K562 (cell line): ENCODE results near the gene SHB. TPM values are rescaled to one million over a fixed set of nuclear protein-coding genes. Genes with fewer than 3 reads are reported as not detected.

Experiments used
- BHLHE40 ChIP-seq: IDR thresholded peaks from 2 replicates; pipeline ENCODE4 v1.6.1; 2011; ENCODE audit warnings: low read length, improper control_type of control experiment
- CHAMP1 ChIP-seq: fragments of 450-650 bp; IDR thresholded peaks from 2 replicates; pipeline ENCODE4 v1.6.1; 2016; ENCODE audit warnings: mild to moderate bottlenecking
- CHD7 ChIP-seq: fragments of 200-600 bp; sonication (generic); IDR thresholded peaks from one replicate; pipeline ENCODE4 v1.6.1; 2012; ENCODE audit warnings: mild to moderate bottlenecking, low read depth, low read length, inconsistent platforms
- HNRNPUL1 ChIP-seq: fragments of 200-400 bp; formaldehyde crosslinking; IDR thresholded peaks from 2 replicates; pipeline ENCODE4 v1.6.1; 2017; ENCODE audit warnings: low read length
- KDM1A ChIP-seq, 2 experiments: fragments of 450-650 bp; IDR thresholded peaks; 2 replicates each; pipeline ENCODE4 v1.6.1; 2016; ENCODE audit warnings: mild to moderate bottlenecking in 2 of 2
- KLF10 ChIP-seq: fragments of 250-450 bp; sonication (Bioruptor Pico); IDR thresholded peaks from 2 replicates; pipeline ENCODE4 v1.6.1; 2021; ENCODE audit warnings: matching md5 sums
- MEIS2 ChIP-seq: fragments of 450-650 bp; IDR thresholded peaks from 2 replicates; pipeline ENCODE4 v1.6.1; 2014; ENCODE audit warnings: mild to moderate bottlenecking; ENCODE audit not compliant: partially characterized antibody
- MNT ChIP-seq, 2 experiments: fragments of 450-650 bp; conservative IDR thresholded peaks; 2 replicates each; pipeline ENCODE4 v1.6.1; 2017; ENCODE audit warnings: mild to moderate bottlenecking in 2 of 2, moderate library complexity in 2 of 2
- POLR2A ChIP-seq: fragments of 450-650 bp; conservative IDR thresholded peaks from 2 replicates; pipeline ENCODE4 v1.6.1; 2016
- SMARCC2 ChIP-seq: fragments of 450-650 bp; IDR thresholded peaks from 2 replicates; pipeline ENCODE4 v1.6.1; 2017; ENCODE audit warnings: antibody characterized with exemption, moderate library complexity, mild to moderate bottlenecking, low read depth
- SPI1 ChIP-seq: IDR thresholded peaks from 2 replicates; pipeline ENCODE4 v1.6.1; 2011; ENCODE audit warnings: low read depth, low read length, control low read depth, borderline replicate concordance
- ZFP1 ChIP-seq: fragments of 450-650 bp; formaldehyde crosslinking; IDR thresholded peaks from 2 replicates; pipeline ENCODE4 v1.4.0; 2020; ENCODE audit warnings: mild to moderate bottlenecking, mixed read lengths
- polyA plus RNA-seq, 8 experiments: library from polyadenylated mRNA; depleted of rRNA in 4 of 8; stranded (reverse) in 5 of 8; unstranded in 3 of 8; fragments of >200 nt; fragmentation: Nextera tagmentation in 2 of 8; fragmentation: Illumina TruSeq in 1 of 8; extraction: Ambion mirVana in 2 of 8; extraction: Trizol in 1 of 8; gene quantifications; 2 replicates each; pipeline versions ENCODE4 v1.2.1 to v1.2.3, GENCODE V29; 2011 to 2014; ENCODE audit warnings: inconsistent platforms in 1 of 8, missing spikeins in 1 of 8
- total RNA-seq, 7 experiments: library from RNA; depleted of rRNA in 6 of 7; stranded (reverse); fragments of >200 nt in 6 of 7; fragmentation: Illumina TruSeq in 2 of 7; extraction: Trizol in 2 of 7; gene quantifications; 2 replicates each; pipeline versions ENCODE4 v1.2.1 to v1.2.3, GENCODE V29; 2011 to 2021; ENCODE audit warnings: low replicate concordance in 1 of 7

The SHB gene
- total and polyA plus RNA-seq, 9 of the 15 experiments (the other 6 are each of a cell fraction or from before 2014, with no cell fraction given), result 0.78 to 16.0 (median 5.3) TPM

- TF ChIP-seq CHD7, result no peak
- no peak for TF ChIP-seq CHAMP1
- peak; percentile 10 for TF ChIP-seq MEIS2
- TF ChIP-seq SMARCC2, result peak; percentile 74; the same call in 1 of the 2 replicates
- no peak for TF ChIP-seq ZFP1
- no peak for TF ChIP-seq SPI1
- TF ChIP-seq KDM1A (IDR thresholded peaks at IDR 0.05), result peak; percentile 97 to 99
- no peak for TF ChIP-seq KLF10 (CRISPR knock-in tag)
- TF ChIP-seq MNT (conservative IDR thresholded peaks at IDR 0.05), result peak in 1 of 2 experiments; percentile 53; a peak in 1 of 4 replicates
- no peak for TF ChIP-seq HNRNPUL1
- no peak for TF ChIP-seq POLR2A
- TF ChIP-seq BHLHE40, result peak; percentile 52
These were observed 100.8 kb downstream of the SHB start (continued) for GRCh38 chr9:37968228-37968701.
